OCI-M2 (cell line): ENCODE results near the gene PTPRD.

ENCODE experiments used
- DNase-seq: peaks from one replicate; lab custom pipeline; 2025; ENCODE audit not compliant: unreplicated experiment; lab: John Stamatoyannopoulos, UW

The PTPRD gene

GRCh38 chr9:8750639-8751051 is 1862.2 kb downstream of the PTPRD start:
- DNase-seq = no peak

GRCh38 chr9:8745347-8745746 is 1867.5 kb downstream of the PTPRD start:
- DNase-seq = no peak

DNA sequence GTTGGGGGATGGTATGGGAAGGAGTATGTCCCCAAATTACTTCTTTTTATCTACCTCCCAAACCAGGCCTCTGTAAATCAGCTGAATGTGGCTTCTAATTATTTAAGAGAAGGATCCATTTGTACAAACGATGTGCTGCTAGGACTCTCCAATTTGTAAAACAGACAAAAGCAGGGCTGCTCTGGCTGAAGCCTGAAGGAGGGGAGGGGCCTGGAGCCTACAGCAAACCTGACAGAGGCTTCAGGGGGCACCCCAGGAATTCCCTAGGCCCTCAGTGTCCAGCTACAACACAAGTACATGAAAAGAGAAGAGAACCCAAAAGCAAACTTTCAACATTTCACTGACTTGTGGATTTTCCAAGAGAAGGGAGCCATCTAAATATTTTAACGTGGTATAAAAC is 1873.9 kb downstream of the PTPRD start:
- no peak for DNase-seq

- no peak for DNase-seq
These were observed 1876.0 kb downstream of the PTPRD start for GRCh38 chr9:8736805-8737204.

GRCh38 chr9:8734760-8735159 is 1878.0 kb downstream of the PTPRD start:
- DNase-seq = no peak

- no peak for DNase-seq
These were observed 1879.5 kb downstream of the PTPRD start for GRCh38 chr9:8733131-8733954.

GRCh38 chr9:8732367-8733075 is 1880.3 kb downstream of the PTPRD start:
- DNase-seq = no peak

GRCh38 chr9:8730618-8731017 is 1882.2 kb downstream of the PTPRD start:
- DNase-seq = no peak

DNA sequence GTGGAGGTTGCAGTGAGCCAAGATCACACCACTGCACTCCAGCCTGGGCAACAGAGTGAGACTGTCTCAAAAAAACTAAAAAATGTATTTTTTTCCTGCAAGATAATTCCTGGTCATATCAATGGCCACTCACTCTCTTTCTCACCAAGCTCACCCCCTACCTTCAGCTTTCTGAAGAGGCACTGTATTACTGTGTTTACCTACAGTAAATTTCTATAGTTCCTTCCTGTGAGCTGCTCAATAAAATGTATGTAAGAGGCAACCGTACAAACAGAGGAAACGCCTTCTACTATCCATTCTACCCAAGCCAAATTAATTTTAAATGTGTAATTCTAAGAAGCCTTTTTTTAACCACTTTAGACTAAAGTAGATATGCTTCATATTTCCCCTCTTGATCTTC is 1883.9 kb downstream of the PTPRD start:
- DNase-seq = no peak

DNA sequence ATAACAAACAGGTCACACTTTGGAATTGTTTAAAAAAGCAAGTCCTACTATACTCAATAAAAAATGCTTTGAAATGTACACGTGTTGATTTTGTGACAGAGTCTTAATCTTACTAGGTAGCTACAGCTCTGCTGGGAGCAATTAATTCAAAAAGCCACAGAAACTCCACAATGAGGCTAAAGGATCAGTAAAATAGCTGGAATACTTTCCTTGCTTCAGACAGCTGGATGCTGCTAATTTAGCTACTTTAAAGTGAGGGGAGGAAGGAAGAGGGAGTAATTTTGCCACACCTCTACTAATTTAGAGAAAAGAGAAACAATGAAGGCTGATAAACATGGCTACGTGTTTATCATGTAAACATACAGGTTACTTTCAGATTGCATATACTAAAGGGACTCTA is 1885.6 kb downstream of the PTPRD start:
- no peak for DNase-seq

GRCh38 chr9:8726692-8727091 is 1886.1 kb downstream of the PTPRD start:
- no peak for DNase-seq

- no peak for DNase-seq
These were observed 1887.2 kb downstream of the PTPRD start for GRCh38 chr9:8725635-8726034.

GRCh38 chr9:8724284-8725018 is 1888.4 kb downstream of the PTPRD start:
- no peak for DNase-seq

DNA sequence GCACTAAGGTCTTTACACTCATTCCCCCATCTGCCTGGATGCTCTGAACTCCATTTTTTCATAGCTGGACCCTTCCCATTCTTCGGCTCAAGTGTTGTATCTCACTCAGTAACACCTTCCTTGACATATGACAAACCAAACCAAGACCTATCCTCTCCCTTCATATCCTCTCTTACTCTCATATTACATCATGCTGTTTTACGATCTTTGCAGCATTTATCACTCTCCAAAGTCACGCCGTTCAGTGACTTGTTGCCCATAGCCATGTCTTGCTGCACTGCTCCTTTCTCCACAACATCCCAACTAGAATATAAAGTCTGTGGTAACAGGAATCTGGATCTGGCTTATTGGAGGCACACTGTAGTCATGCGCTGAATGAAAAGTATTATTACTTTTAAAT is 1889.6 kb downstream of the PTPRD start:
- no peak for DNase-seq

DNA sequence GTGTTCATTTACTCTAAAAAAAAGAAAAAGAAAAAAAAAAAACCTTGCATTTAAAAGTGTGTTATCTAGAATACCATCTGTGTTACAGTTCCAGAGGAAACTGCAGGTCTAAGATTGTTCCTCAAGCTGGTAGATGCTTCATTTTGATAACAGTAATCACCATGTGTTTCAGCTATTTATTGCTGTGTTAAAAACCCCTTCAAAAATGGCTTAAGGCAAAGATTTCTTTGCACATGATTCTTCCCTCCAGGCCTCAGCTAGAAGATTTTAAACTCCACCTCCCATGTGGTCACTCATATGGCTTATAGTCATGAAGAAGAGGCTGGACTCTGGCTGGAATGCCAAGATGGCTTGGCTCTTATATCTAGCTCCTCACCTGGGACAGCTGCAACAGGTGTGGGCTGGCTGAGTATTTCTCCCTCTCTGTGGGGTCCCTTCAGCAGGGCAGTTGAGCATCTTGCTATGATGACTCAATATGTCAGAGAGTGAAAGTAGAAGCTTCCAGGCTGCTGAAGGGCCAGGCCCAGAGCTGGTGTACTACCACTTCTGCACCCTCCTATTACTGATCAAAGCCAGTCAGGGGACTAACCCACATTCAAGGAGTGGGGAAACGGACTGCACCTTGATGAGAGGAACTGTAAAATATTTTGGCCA is 1892.8 kb downstream of the PTPRD start:
- DNase-seq = no peak

DNA sequence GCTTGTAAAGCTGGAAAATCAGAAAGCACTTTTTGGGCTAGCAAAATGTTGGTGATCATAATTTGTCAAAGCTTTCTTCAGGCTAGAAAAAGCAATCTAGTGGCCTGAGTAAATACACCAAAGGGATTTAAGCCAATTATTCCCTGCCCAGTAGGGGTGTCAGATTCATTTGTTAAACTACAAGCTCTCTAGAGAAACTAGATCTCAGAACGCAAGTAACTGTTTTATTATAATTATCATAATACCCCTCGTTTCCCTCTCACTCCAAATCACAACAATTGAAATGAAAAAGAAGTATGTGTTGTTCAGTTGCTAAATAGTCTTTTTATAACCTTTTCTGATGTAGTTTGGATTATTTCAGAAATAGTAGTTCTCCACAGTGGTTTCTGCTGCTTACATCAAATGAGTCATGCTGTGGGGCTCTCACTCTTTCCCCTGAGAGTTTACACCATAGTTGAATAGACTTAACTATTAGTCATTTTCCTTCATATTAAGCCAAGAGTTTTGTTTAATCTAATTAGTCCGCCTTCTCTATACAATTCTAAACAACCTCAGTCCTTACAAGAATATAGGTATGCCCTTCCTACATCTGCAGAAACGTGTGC is 1894.6 kb downstream of the PTPRD start:
- DNase-seq = no peak

DNA sequence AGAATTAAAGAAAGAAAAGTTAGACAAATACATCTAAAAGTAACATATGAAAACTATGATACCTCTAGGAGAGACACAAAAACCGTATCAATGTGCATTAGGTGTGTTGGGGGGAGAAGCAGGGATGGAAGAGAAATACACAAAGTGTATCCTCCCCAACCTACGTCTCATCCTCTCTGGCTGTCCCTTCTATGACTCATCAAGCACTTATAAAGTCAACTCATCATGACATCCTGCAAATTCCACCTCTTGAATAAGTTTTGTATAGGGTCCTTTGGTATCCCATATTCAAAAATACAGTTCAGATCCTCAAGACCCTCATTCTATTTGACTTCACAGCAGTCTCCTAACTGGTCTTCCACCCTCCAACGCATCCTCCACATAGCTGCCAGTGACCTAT is 1895.7 kb downstream of the PTPRD start:
- DNase-seq = no peak

DNA sequence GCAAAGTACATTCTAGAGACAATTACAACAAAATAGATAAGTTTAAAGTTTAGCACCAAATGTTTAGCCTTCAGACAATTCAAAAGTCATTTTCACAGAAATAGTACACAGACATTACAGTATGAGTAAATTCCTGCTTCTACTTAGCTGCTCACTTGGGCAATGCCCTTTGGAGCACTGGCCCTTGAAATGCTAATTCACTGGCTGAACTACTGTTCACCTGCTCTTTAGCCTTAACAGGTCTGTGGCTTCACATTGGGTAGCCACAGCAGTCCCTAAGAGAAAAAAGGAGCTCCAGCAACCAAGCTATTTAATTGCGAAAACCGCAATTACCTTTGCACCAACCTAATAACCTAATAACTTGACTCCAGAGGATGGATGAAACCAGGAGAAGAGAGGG is 1897.0 kb downstream of the PTPRD start:
- DNase-seq = no peak

DNA sequence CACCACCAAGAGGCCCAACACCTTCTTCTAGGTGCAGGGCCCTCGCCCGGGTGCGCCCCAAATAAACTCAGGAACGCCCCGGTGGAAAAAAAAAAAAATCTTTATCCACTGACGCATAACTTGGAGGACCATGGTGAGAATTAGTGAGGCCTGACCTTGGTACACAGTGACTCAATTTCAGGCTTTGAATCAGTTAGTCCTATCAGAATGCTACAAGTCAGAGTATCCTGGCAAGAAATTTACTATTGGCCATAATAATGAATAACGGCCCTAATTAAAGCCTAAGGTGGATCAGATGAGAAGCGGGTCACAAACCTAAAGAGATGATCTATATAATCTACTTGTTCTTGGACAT is 1899.0 kb downstream of the PTPRD start:
- no peak for DNase-seq

- DNase-seq = no peak
These were observed 1899.5 kb downstream of the PTPRD start for GRCh38 chr9:8713149-8713810.

- DNase-seq = no peak
These were observed 1903.1 kb downstream of the PTPRD start for GRCh38 chr9:8709731-8710130.
